HG03280 (cell line): ENCODE results near the gene AMOTL1.
"Not testable (repeated sequence)": the region's sequence is repeated elsewhere in the genome, so short reads cannot be mapped to it uniquely, and the experiment has no call there.

ENCODE experiments used
- ATAC-seq: cut with Tn5 transposase; IDR thresholded peaks from one replicate; pipeline ENCODE4 v1.9.1; 2021; ENCODE audit warnings: mild to moderate bottlenecking, moderate library complexity; ENCODE audit not compliant: unreplicated experiment

AMOTL1 gene

DNA sequence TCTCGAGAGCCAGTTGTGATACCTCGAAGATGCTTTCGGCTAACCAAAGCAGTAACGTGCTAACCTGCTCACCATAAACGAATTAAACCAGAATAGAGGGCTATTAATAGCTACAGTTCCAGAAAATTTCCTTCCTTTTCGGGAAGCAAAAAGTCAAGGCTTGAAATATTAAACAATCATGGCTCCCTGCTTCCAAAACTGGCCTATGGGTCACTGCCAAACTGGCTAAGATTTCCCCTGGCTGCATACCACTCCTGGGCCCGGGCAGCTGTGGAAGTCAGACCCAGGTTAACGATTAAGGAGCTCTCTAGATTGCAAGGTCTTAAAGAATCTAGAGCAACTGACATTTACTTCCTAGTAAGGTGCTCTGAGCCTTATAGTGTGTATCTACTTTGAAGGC, 1.7 kb downstream of the AMOTL1 start:
- ATAC-seq, result no peak

GRCh38 chr11:94770563-94771120, 2.5 kb downstream of the AMOTL1 start:
- no peak for ATAC-seq

DNA sequence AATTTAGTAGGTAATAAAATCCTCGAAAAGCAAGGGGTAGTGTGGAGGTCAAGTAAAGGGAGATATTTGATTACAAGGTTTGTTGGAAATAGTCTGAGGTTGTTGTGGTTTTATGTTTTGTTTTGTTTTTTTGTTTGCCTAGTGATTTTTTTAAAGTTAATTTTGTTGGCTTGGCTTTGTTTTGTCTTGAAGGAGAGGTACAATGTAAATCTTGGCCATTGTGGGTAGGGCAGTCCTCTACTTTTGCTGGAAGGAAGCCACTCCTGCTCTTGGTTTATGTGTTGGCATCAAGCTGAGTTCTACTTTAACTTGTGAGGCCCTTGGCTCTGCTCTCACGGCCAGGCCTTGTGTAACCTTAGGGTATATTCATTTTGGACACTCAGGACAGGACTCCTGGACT, 3.2 kb downstream of the AMOTL1 start:
- ATAC-seq, result no peak

- no peak for ATAC-seq
Measured at GRCh38 chr11:94771951-94772350, 3.8 kb downstream of the AMOTL1 start.

DNA sequence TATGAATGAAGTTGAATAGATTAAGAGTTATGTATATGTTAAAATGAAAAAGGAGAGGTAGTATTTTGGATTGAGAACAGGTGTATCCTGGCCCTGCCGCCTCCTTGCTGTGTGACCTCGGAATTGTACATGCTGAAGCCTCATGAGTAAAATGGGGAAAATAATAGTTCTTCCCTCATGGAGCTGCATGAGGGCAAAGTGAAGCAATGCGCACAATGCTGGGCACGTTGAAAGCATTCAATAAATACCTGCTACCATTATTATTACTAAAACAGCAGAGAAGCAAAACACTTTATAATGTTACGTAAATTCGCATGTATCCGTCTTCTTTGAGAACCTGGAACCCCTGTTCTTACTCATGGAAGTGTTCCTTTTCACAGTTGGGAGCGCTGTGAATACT, 5.7 kb downstream of the AMOTL1 start:
- ATAC-seq, result no peak

- no peak for ATAC-seq
Measured at GRCh38 chr11:94774345-94774744, 6.2 kb downstream of the AMOTL1 start.

GRCh38 chr11:94775567-94776327, 7.6 kb downstream of the AMOTL1 start:
- ATAC-seq, result no peak

DNA sequence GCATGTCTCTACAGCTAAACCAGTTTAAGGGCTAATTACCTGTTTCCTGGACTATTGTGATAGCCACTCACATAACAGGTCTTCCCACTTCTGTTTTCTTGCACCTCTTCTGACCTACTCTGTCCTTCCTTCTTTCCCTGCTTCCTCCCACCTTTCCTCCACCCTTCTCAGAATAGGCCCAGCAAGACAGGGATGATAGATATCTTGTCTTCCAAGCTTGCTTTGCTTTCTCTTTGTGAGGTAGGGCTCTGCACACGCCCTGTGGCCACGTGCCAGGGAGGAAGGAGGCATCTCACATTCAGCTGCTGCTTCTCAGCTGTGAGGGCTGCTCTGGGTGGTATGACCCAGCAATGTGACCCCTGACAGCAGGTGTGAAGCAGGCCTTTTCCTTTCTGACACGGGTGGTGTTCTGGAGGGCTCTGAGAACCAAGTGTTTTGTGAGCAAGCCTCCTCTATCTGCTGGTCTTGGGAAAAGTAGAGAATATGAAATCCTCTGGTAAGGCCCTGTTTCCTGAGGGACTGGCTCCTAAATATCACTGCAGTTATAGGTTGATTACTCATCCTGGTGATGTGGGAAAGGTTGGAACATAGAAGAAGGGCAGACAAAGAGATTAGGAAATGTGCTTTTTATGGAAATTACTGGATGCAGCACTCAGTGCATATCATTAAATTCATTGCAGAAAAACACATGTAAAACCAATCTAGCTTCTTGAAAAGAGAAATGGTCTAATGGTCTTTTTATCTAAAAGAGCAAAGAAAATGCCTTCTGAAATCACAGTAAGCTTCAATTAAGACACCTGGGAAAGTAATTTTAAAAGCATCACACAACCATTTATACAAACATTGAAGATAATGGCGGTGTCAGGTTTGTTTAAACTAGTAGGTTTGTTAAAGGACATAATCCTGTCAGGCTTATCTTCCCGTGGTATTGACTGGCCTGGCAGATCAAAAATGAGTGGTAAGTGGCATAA, 8.5 kb downstream of the AMOTL1 start:
- no peak for ATAC-seq

GRCh38 chr11:94780432-94780831, 12.3 kb downstream of the AMOTL1 start:
- no peak for ATAC-seq

GRCh38 chr11:94781837-94782236, 13.7 kb downstream of the AMOTL1 start:
- no peak for ATAC-seq

DNA sequence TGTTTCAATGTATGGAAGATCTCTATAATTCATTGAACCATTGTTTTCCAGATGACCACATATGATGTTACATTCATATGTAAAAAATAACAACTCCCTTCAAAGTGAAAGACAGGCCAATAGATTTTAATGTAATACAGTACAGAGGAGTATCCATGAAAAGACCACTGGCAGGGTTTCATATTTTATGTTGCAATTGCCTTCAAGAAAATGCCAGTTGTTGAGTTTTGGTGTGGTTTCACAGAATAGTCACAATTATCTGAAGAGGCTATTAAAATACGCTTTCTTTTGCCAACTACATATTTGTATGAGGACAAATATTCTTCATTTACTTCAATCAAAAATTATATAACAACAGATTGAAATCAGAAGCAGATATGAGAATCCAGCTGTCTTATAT, 14.3 kb downstream of the AMOTL1 start:
- no peak for ATAC-seq

- ATAC-seq, result no peak
Measured at GRCh38 chr11:94784884-94785283, 16.7 kb downstream of the AMOTL1 start.

DNA sequence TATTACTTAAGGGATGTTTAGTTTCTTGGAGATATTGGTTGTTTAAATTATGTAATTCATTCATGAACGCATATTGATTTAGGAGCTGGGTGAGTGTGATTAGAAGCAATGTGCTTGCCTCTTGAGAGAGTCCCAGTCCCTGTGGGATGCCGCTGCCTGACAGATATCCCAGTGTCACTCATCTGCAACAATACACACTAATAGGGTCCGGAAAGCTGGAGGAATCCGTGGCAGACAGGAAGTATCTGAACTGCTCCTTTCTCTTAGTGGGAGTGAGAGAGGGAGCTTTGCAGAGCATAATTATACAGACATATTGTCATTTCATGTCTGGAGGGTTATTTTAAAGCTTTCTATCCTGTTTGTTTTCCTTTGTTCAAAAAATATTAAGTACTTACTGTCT, 17.4 kb downstream of the AMOTL1 start:
- ATAC-seq, result no peak

- ATAC-seq, result no peak
Measured at GRCh38 chr11:94786264-94787126, 18.3 kb downstream of the AMOTL1 start.

DNA sequence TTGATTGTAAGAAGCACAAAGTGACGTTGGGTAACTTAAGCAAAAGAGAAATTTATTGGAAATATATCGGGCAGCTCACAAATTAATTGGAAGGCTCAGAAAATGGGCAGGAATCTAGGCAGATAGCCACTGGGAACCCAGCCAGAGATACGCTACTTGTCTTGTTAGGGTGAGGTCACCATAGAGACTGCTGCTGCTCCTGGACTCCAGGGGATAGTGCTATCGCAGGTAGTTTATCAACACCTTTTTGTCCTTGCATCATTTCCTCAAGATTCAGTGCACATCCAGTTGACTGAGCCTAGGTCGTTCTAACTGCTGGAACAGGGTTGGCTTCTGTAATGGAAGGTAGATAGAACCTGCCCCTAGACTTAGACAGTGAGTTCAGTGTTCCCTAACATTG, 19.6 kb downstream of the AMOTL1 start:
- no peak for ATAC-seq

- ATAC-seq, result no peak
Measured at GRCh38 chr11:94788396-94788795, 20.2 kb downstream of the AMOTL1 start.

- ATAC-seq, result no peak
Measured at GRCh38 chr11:94790197-94790596, 22.0 kb downstream of the AMOTL1 start.

- ATAC-seq, result no peak
Measured at GRCh38 chr11:94790661-94791180, 22.6 kb downstream of the AMOTL1 start.

- ATAC-seq, result no peak
Measured at GRCh38 chr11:94791216-94791889, 23.2 kb downstream of the AMOTL1 start.

DNA sequence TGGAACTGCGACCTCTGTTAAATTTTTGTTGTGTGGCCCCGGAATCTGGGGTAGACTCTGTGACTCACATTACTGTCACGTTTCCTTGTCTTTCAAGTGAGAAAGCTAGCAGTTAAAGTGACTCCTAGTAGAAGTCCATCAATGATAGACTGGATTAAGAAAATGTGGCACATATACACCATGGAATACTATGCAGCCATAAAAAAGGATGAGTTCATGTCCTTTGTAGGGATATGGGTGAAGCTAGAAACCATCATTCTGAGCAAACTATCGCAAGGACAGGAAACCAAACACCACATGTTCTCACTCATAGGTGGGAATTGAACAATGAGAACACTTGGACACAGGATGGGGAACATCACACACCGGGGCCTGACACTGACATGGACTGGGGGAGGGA, 23.8 kb downstream of the AMOTL1 start:
- not testable (repeated sequence) for ATAC-seq
